ENCODE results near the gene RPS6KC1. TPM values are rescaled to one million over a fixed set of nuclear protein-coding genes. Genes with fewer than 3 reads are reported as not detected.
"Not testable (repeated sequence)": the region's sequence is repeated elsewhere in the genome, so short reads cannot be mapped to it uniquely, and the experiment has no call there.

Gene RPS6KC1
- polyA plus RNA-seq, 10 donors = 16.8 to 24.3 (median 20.2) TPM

- no peak for DNase-seq
These were observed 55.3 kb downstream of the RPS6KC1 start for GRCh38 chr1:213106298-213106697.

DNA sequence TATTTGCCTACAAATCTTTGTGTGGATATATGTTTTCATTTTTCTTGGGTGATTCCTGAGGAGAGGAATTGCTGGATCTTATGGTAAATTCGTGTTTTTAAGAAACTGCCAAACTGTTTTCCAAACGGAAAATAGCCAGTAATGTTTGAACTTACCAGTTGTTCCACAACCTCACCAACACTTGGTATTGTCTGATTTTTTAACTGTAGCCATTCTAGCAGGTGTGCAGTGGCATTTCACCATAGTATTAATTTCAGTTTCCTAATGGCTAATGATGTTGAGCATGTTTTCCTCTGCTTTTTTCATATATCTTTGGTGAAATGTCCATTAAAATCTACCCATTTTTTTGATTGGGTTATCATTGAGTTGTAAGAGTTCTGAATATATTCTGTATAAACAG lies 56.6 kb downstream of the RPS6KC1 start:
- no peak for DNase-seq

GRCh38 chr1:213110349-213111300 lies 59.6 kb downstream of the RPS6KC1 start:
- no peak for DNase-seq

DNA sequence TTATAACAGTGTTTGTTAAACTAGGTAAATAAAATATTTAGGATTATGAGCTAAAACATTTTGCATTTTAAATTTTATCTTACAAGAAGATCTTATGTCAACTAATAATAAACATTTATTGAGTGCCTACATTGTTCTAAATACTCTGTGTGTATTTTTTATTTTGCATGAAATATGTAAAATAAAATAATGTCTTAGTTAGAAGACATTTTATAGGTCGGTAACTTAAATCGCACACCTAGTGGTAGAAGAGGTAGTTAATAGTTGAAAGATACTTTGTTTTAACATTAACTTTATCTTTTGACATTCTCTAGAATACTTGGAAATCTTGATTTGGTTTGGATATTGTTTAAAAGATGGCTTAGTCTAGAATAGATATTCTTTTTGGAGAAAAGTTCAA lies 60.5 kb downstream of the RPS6KC1 start:
- no peak for DNase-seq

DNA sequence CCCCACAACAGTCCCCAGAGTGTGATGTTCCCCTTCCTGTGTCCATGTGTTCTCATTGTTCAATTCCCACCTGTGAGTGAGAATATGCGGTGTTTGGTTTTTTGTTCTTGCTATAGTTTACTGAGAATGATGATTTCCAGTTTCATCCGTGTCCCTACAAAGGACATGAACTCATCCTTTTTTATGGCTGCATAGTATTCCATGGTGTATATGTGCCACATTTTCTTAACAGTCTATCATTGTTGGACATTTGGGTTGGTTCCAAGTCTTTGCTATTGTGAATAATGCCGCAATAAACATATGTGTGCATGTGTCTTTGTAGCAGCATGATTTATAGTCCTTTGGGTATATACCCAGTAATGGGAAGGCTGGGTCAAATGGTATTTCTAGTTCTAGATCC lies 61.7 kb downstream of the RPS6KC1 start:
- not testable (repeated sequence) for DNase-seq

DNA sequence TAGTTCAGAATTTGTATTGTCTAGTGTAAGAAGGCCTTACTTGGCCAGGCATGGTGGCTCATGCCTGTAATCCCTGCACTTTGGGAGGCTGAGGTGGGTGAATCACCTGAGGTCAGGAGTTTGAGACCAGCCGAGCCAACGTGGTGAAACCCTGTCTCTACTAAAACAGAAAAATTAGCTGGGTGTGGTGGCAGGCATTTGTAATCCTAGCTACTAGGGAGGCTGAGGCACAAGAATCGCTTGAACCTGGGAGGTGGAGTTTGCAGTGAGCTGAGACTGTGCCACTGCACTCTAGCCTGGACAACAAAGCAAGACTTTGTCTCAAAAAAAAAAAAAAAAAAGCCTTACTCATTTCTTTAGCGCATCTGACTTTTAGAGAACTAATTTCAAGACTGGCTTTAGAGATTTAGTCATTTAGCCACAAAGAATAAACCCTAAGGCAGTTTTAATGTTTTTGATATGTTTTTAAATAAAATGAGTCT lies 66.7 kb downstream of the RPS6KC1 start:
- not testable (repeated sequence) for DNase-seq

DNA sequence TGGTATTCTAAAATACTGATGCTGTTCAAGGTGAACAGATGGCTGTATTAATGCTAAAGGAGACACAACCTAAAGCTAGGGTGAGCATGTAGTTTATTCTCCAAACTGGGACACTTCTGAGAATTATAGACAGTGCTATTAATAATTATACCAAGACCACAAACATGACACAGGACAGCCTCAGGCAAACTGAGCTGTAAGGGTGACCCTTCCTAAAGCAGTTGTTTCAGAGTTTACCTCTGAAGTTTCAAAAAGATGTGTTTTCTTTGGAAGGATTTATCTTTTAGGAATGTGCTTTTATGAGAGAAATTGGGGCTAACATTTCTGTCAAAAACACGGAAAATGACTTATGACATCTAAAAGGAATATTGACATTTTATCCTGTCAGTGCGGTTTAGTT lies 68.8 kb downstream of the RPS6KC1 start:
- no peak for DNase-seq

GRCh38 chr1:213120386-213120785 lies 69.3 kb downstream of the RPS6KC1 start:
- DNase-seq = no peak

GRCh38 chr1:213120961-213121360 lies 69.9 kb downstream of the RPS6KC1 start:
- DNase-seq = no peak

- peak; percentile 17 to 39 (median 33) for DNase-seq
These were observed 71.5 kb downstream of the RPS6KC1 start for GRCh38 chr1:213122514-213122929.

- DNase-seq = no peak
These were observed 72.0 kb downstream of the RPS6KC1 start for GRCh38 chr1:213123087-213123486.

- peak in 1 of 3 donors; percentile 14 for DNase-seq
These were observed 72.5 kb downstream of the RPS6KC1 start for GRCh38 chr1:213123536-213123935.

DNA sequence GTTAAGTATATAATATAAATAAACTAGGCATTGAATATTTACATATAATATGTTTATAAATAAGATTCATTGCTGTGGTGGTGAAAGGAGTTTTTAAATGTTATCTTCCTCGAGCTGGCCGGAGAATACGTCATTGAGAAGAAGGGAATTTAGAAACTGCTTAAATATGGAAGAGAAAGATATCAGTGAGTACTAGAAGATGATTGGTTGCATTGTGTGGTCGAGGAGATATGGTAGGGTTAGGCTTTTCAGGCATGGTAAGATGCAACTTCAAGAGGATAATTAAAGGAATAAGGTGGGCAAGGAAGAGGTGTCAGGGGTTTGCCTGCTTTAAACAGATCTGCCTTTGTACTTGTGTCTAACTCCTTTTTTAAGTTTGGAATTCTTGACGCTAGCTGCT lies 73.5 kb downstream of the RPS6KC1 start:
- DNase-seq = no peak

- DNase-seq = no peak
These were observed 74.6 kb downstream of the RPS6KC1 start for GRCh38 chr1:213125643-213126042.

DNA sequence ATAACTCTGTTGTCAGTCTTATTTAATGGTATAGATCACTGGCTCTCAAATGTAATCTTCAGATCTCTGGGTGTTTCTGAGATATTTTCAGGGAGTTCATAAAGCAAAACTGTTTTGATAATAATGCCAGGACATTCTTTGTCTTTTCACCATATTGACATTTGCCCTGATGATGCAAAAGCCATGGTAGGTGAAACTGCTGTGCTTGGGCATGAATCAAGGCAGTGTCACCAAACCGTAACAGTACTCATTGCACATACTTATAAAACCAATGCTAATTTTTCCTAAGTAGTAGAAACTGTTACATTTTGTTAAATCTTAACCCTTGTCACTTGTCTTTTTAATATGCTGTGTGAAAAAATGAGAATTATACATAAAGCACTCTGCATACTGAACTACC lies 76.0 kb downstream of the RPS6KC1 start:
- DNase-seq = no peak

DNA sequence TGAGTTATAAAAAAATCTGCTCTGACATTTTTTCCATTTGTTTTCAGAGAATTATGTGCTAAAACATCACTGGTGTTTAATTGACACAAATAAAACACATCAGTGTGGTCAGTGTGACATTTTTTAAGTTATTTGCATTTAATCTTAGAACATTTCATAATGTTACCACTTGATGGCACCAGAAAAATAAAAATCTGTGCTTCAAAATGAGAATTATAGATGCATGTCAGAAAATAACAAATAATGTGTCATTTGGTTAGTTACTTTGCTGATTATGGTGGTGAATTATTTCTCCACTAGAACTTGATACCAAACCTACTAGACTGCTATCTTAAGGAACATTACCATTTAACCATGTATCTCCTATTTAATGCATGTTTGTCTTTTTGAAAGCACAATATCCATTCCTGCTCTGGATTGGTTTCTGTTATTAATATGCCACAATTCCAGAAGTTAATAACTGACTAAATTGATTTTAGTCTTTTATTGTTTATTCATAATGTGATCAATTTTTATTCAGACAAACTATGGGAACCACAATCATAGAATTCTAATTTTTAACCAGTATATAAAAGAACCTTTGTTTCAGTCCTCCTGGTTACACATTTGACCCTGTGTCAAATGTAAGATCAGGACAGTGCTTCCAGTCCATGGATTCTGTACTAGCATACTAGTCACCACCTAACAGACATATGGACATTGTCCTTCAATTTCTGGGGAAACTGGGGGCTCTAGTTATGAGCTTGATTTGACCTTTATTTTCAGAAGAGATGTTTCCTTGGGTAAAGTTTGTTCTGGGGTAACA lies 81.0 kb downstream of the RPS6KC1 start:
- no peak for DNase-seq

GRCh38 chr1:213135572-213135971 lies 84.5 kb downstream of the RPS6KC1 start:
- no peak for DNase-seq

DNA sequence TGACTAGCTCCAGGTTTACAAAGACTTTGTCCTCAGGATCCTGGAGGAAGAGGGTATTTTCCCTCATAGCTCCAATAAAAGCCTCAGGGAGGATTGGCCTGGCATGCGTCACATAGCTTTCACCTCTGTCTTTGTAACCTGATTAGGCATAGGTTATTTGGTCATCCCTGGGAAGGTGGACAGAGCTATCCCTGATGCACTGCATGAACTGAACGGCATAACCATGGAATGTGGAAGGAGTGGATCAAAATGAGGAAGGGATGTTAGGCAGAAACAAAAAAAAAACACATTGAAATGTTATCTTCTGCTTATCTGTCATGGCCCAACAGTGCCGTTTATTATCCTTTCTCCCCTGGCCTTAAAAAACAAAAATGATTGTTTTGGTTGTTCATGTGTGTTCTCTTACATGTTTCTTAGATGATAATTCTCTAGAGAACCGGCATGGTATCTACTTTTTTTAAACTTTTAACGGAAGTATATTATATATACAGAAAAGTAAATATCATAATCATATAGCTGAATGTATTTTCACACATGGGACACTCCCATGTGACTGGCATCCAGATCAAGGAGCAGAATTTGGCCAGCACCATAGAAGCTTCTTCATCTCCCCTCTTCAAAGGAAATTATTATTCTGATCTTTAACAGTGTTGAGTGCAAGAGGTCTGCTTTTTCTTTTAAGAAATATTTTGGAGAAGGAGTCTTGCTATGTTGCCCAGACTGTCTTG lies 85.3 kb downstream of the RPS6KC1 start:
- DNase-seq = no peak

DNA sequence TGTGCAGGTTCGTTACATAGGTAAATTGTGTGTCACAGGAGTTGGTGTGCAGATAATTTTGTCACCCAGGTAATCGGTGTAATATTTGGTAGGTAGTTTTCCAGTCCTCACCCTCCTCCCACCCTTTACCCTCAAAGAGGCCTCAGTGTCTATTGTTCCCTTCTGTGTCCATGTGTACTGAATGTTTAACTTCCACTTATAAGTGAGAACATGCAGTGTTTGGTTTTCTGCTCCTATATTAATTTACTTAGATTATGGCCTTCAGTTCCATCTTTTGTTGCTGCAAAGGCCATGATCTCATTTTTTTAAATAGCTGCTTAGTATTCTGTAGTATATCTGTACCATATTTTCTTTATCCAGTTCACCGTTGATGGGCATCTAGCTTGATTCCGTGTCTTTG lies 87.3 kb downstream of the RPS6KC1 start:
- no peak for DNase-seq

DNA sequence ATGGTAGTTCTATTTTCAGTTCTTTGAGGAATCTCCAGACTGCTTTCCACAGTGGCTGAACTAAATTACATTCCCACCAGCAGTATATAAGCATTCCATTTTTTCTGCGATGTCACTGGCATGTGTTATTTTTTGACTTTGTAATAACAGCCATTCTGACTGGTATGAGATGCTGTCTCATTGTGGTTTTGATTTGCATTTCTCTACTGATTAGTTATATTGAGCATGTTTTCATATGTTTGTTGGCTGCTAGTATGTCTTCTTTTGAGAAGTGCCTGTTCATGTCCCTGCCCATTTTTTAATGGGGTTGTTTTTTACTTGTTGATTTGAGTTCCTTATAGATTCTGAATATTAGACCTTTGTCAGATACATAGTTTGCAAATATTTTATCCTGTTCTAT lies 87.9 kb downstream of the RPS6KC1 start:
- peak in 1 of 3 donors; percentile 12 for DNase-seq

- DNase-seq = no peak
These were observed 97.9 kb downstream of the RPS6KC1 start for GRCh38 chr1:213148905-213149304.

DNA sequence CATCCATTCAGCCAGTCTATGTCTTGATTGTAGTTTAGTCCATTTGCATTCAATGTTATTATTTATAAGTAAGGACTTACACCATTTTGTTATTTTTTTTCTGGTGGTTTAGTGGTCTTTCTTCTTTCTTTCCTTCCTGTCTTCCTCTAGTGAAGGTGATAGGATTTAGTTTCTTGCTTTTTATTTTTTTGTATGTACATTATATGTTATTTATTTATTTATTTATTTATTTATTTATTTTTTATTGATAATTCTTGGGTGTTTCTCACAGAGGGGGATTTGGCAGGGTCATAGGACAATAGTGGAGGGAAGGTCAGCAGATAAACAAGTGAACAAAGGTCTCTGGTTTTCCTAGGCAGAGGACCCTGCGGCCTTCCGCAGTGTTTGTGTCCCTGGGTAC lies 99.0 kb downstream of the RPS6KC1 start:
- DNase-seq = not testable (repeated sequence)
